Measurements from ENCODE around the gene DTD1.

Gene DTD1

DNA sequence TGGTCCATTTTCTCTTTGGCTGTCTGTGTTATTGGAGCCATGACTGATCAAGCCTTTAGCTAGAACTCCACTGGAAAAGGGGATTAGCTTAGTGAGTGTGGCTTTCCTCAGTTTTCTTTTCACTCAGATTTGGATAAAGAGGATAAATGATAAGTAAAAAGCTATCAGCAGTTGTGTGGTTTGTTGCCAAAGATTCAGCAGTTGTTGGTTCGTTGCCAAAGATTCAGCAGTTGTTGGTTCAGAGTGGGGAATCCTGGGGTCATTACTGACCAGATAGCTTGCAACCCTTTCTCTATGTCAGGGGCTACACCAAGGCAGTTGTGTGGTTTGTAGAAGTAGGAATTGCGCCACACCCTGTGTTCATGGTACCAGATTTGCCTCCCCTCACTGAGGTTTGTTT, 118.1 kb downstream of the DTD1 start:
- DNase-seq (ENCODE audit: low spot score): no peak

DNA sequence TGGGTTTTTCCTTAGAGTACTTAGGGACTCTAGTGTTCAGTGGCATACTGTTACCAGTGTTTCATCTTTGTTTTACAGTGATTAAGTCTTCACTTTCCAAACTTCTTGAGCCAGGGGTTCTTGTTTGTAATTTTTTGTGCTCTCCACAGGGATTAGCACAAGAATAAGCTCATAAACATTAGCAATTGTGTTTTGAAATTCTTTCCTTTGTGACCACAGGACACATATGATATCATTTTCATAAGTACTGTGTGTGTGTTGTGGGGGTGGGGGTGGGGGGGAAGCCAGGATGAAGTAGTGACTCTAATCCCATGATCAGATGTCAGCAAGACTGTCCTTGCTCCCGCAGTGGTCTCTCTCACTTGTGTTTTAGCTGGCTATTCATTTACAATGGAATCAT, 124.3 kb downstream of the DTD1 start:
- no peak for DNase-seq (ENCODE audit: low spot score)

DNA sequence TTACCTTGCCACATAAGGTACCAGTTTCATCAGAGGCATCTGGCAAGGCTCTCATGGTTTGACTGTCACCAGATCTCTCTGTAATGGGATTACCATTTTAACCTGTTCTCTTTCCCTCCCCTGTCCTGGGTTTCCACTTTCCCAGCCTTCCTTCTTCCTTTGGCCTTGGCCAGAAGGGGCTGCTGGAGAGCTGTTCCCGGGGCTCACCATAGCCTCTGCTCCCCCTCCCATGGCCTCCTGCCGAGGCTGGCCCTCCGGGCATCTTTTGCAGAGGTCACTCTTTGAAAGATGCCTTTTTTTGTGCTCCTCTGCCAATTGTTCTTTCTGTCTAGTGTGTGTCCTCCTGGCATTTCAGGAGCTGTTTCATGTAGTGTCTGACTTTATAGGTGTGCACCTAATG, 125.0 kb downstream of the DTD1 start:
- no peak for DNase-seq (ENCODE audit: low spot score)

DNA sequence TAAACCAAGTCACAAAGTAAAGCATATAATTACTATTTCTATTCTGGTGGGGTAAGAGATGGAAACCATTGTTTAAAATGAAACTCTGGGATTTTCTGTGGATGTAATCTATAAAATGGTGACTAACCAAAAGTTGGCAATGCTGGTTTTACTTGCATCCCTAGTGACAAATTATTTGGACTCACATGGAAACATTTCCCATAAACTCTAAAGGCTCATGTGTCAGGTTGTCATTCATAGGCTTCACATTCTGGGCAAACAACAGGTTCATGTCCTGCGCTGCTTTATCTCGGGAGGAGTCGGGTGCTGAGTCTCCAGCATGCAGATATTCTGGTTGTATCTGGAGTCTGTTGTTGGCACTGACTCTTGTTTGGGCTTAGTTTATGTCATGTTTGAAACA, 127.7 kb downstream of the DTD1 start:
- DNase-seq (ENCODE audit: low spot score): no peak

DNA sequence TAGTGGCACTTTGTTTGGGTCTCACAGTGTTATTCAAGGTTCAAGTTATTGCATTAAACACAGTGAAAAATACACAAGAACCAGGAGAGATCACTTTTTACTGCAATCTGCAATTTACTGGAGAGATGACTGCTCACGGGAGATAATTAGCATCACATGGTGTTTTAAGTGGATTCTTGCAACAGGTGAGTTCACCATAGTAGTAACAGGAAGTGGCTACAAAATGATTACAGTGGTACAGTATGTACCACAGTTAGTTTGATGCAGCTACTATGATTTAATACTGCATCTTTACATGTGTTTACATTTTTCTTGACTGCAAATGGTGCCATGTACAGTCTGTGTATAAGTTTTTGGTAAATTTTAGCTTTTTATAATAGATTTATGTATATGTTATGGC, 129.2 kb downstream of the DTD1 start:
- no peak for DNase-seq (ENCODE audit: low spot score)

DNA sequence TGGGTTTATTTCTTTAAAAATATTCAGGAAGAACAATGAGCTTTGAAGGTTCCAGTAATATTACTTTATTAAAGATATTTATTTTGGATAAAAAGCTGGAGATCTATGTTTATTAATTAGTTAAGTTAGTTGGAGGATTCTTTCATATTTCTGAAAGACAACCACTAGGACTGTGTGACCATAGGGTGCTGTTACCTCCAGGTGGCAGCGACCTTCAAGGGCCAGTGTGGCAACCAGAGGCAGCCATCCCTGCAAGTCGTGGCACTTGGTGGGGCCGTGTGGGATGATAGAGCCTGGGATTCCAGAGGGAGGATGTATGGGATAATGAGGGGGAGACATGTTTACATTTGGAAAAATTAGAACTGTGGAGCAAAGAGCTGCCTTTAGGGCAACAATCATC, 130.3 kb downstream of the DTD1 start:
- DNase-seq (ENCODE audit: low spot score): no peak

DNA sequence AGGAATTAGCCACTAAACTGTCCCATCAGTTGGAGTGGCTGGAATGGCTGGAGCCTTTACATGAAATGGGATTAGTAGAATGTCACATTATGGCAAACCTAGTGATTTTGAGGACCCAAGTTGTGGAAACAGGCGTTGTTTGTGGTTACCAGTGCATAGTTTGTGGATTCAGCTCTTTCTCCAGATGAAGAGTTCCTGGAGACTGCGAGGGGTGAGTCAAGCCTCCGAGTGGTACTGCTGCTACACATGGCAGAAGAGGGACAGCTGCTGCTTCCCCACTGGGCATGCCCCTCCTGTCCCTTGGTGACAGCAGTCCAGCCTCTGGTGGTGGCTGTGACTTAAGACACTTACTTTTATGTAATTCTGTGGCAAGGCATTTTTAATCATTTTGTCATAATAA, 131.6 kb downstream of the DTD1 start:
- DNase-seq (ENCODE audit: low spot score): no peak

DNA sequence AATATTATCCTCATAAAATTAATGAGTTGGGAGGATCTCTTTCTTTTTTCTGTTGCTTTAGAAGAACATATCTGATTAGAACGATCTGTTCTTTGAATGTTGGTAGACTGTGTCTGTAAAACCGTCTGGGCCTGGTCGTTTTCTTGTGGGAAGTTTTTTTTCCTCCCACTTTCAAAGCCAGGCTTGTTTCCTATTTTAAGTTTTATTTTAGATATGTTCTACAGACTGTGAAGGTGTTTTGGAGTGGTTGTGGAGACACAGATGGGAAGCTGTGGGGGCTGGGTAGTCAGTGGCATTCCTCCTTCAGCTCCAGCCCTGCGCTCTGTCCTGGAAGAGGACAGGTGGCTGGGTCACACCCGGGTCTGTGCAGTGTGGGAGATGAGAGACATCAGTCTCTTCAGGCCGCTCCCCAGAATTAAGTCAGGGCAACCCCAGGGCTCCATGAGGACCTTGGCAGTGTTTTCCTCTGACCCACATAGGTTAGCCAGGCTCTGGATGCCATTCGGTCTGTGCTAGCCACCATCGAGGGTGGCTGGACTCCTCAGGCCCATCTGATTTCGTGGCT, 133.8 kb downstream of the DTD1 start:
- no peak for DNase-seq (ENCODE audit: low spot score)

DNA sequence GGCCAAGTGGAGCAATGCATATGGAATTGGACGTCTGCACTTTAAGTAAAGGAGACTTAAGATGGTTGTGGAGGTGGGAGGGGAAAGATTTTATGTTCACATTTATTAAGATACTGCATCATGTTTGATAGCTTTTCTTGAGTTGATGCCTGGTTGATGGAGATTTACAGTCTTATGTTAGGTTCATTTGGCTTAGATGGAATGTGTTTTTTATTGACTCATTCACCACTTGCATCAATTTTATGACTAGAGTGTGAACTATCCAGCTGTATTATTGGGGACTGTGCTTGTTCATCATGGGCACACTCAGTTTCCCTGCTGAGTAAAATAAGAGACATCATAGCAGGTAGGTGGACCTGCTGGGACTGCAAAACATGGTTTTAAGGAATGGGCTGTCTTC, 134.5 kb downstream of the DTD1 start:
- DNase-seq (ENCODE audit: low spot score): no peak

DNA sequence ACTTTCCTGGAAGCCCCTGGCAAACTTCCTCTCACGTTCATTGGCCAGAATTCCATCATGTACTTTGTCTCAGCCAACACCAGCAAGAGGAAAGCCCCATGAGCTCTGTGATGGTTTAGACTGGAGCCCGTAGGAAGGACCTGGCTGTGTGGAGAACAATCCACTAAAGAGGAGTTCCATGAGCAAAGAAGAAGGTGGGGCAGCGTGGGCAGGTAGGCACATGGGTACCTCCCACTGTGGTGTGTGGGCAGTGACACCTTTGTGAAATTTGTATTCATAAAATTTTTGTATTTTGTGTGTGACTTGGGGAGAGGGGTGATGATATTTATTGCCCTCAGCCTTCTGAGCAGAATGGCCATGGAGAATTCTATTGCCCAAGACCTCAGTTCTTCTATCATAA, 136.2 kb downstream of the DTD1 start:
- no peak for DNase-seq (ENCODE audit: low spot score)

DNA sequence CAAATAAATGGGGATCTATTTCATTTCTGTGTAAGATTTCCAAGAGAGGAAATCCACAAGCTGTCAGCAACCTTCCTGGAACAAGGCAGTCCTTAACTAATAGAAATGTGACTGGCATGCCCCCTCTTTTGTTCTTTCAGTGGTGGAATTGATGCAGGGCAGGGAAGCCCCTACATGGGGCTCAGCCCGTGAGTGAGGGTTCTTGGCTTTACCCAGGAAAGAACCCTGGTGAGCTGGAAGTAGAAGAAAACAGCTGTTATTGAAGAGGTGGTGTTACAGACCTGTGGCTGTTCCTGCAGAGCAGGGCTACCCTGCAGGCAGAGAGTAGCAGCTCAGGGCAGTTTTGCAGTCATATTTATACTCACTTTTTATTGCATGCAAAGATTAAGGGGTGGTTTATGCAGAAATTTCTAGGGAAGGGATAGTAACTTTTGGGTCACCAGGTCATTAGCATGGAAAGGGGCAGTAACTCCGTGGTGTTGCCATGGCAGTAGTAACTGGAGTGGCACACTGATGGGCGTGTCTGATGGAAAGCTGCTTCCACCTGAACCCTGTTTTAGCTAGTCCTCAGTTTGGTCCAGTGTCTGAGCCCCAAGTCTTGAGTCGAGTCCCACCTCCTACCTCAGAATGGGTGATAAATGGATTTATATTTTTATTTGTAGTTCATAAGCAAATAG, 137.1 kb downstream of the DTD1 start:
- DNase-seq (ENCODE audit: low spot score): no peak

DNA sequence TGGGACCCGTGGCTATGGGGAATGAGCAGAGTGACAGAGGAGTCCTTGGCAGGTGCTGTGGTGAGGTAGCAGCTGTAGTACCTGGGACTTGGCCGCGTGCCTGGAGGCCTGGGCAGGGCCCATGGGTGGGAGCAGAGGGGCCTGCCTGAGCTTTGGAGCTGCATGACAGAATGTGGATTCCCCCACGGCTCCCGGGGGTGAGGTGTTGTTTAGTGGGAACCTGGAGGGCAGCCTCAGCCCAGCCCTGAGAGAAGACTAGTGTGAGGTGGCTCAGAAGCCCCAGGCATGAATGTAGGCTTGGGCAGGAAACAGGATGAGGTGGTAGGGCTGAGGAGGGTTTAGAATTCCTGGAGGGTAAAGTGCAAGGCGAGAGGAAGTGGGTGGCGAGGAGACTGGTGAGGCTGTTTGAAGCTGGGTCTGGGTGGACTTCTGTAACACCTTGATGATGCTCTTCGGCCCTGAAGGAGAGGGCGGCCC, 139.2 kb downstream of the DTD1 start:
- no peak for DNase-seq (ENCODE audit: low spot score)

DNA sequence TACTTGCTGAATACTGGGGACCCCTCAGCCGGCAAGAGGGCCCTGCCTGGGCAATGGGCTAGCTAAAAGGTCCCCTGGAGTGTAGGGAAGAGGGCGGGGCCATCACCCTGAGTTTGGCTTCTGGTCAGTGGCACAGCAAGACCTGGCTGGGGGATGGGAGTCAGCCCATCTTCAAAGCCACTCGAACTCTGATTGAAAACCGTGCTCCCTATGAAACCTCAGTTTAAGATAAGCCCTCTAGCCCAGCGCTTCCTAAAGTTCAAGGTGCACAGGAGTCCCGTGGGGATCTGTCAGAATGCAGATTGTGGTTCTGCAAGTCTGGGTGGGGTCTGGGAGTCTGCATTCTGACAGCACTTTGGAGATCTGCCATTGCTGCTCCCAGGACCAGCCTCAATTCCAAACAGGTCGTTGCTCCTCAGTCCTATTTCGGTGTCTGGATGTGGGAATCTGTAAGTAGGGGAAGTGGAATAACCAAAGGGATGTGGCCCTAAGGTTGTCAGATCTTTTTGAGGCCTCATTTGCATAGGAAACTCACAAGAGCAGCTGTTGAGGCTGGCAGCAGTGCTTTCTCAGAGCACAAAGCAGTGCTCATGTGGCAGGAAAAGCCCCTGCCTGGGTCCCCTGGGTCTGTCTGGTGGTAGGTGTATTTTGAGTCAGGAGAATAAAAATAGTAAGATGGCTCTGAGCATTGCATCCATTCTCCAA, 140.5 kb downstream of the DTD1 start:
- no peak for DNase-seq (ENCODE audit: low spot score)

DNA sequence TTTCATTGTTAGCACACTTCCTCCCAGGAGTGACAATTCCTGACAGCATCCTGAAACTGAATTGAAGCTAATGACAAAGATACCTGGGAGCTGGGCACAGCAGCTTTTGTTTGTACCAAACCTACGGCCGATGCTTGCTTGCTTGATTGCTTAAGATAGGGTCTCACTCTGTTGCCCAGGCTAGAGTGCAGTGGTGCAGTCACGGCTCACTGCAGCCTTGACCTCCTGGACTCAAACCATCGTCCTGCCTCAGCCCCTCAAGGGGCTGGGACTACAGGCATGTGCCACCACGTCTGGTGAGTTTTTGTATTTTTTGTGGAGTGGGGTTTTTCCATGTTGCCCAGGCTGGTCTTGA, 141.0 kb downstream of the DTD1 start:
- no peak for DNase-seq (ENCODE audit: low spot score)

DNA sequence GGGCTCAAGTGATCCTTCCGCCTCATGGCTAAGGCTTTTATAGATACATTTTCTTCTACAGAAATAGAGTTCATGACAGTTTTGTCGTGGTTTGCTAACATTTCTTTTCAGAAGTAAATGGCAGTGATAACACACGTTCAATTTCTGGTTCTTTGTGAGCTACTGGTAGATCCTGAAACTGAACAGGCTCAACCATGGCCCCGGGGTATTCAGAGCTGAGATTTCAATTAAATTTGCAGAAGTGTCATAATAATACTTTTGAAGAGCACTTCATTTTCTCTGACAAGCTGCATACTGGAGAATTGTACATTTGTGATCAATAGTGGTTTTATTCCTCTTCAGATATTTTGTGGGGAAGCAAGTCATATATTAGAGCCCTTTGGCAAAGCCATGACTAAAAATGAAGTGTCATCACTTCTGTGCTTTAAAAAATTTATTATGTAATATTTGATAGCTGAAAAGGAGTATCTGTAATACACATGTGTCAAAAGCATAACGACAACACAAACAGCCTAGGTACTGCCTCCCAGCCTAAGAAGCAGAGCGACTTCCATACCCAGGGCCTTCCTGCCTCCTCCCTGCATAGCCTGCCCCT, 141.5 kb downstream of the DTD1 start:
- DNase-seq (ENCODE audit: low spot score): no peak

DNA sequence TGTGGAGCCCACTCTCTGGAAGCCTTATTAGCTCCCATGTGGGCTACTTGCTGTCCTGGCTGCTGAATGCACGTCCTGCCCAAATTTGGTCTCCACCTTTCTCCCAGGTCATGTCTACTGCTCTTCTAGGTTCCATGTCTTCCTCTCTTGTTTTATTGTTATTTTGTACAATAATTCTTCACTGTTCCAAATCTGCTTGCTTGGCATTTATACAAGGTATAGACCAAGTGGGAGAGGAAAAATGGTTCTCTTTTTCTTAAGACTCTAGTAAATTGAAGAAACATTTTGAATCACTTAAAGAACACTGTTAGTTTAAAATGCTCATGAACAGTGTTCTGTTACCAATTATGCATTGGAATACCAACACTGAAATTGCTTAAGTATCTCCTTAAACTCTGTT, 144.1 kb downstream of the DTD1 start:
- DNase-seq (ENCODE audit: low spot score): no peak

DNA sequence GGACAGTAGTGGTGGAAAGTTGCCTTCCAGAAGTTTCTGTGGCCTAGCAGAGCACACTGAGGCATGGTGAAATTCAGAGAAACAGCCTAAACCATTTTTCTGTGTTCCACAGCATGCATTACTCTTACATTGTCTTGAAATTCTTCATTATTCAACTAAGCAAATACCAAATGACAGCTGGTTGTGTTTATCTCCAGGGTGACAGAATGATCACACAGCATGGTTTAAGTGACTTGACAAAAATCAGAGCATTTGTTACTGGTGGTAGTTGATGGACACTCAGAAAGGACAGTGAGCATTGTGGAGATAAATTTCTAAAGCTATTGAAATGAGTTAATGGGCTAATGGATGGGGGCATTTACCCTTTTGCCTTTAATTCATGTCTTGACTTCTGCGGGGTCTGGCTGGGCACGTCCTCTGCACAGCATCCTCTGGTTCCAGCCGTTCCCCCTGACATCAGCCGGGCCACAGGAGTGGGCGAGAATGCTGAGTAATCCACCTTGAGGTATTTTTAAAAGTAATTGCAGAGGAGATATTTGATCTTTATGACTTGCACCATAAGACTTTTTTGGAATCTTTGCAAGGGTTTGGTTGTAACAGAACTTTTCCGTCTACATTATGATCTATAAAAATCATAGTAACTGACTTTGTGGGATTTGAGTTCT, 146.8 kb downstream of the DTD1 start:
- no peak for DNase-seq (ENCODE audit: low spot score)

DNA sequence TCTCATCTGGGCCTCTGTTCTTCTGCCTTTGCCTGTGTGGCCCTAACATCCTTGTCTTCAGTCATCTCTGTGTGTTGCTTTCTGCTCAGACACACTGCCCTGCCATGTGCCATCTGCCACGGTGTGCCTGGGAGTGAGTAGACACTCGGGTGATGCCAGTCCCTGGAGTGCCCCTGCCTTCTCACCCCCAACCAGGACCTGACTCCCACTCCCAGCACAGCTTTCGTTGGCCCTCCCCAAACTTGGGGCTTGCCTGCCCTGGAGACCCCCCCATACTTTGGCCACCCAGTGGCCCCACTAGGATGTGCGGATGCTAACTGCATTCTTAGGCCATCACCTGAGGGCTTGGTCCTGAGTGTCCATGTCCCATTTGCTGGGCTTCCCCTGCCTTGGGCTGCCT, 149.3 kb downstream of the DTD1 start:
- DNase-seq (ENCODE audit: low spot score): no peak

DNA sequence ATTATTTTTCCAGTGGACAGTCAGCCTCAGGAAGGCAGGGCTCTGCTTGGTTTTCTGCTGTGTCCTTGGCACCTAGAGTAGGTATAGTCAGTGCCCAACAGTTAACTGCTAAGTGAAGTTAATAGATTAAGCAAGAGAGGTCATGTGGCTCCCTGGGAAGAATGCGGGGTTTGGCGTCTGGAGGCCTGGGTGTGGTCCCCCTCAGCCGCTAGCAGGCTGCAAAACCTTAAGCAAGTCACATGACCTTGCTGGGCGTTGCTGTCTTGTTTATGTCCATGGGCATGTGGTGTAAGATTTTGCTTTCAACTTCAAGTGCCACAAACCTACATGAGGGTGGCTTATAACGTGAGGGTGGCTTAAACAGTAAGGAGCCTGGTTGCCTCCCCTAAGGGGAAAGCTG, 150.2 kb downstream of the DTD1 start:
- no peak for DNase-seq (ENCODE audit: low spot score)

DNA sequence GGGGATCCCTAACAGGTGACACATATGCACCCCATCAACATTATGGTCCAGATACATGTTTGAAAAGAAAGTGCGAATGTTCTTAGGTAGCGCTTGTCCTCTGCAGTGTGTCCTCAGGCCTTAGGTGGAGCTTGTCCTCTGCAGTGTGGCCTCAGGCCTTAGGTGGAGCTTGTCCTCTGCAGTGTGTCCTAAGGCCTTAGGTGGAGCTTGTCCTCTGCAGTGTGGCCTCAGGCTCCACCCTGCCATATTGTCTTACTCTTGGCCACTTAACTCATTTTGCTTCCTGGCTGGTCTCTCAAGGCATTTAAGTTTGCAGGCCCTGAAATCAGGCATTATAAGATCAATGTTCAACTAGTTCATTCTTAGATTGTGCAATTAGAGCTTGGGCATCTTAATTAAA, 151.0 kb downstream of the DTD1 start:
- DNase-seq (ENCODE audit: low spot score): no peak

DNA sequence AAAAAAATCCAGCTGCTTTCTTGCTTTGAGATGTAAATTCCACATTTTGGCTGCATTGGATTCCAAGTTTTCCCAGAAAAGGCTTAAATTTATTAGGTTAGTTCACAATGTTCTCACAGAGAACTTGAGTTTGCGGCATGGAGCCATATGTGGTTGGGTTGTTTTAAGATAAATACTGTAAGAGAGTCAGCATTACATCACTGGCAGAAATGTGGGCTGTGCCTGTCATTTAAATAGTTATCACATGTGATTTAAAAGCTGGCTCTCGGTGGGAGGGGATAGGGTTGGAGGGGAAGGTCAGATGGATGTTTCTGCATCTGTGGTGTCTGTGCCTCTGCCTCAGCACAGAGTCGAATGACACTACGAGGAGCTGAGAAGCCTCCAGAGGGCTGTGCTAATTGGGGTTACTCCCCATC, 151.9 kb downstream of the DTD1 start:
- DNase-seq (ENCODE audit: low spot score): no peak

DNA sequence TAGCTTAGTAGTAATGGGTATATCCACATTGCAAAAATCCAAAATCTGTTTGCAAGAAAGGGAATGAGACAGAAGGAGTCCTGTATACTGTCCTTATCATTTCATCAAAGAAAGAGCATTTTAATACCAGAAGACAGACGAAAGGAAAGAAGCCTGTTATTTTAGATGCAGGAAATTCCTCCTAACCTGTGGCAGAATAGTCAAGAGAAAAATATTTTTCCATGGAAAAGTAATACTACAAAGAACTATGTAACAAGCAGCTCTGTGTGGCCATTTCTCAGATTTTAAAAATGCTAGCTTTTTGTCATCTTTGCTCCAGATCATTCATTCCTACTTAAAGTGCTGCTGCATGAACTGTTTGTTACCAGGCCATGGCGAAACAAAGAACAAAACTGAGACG, 152.9 kb downstream of the DTD1 start:
- no peak for DNase-seq (ENCODE audit: low spot score)

DNA sequence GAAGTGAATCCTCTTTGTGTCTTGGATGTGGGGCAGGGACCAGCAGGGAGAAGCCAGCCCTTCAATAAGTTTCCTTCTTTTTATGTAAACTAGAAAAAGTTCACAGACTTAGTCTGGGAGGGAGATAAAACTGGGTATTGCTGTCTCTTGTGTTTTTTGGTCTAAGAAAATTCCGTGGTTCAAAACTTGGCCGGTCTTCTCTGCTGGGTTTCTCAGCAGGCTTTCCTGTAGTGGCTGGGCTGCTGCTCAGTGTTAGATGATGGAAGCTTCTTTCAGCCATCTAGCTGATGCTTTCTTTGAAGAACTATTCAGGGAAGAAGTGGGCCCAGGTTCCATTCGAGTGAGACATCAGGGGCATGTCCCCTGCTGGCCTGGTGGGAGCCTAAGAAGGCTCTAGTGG, 155.0 kb downstream of the DTD1 start:
- no peak for DNase-seq (ENCODE audit: low spot score)

Data from activated CD4-positive, alpha-beta T cell treated with anti-CD3 and anti-CD28 coated beads, Interleukin-2, Interleukin-4, amounts not matched to agents 100 ng/mL and 50 ng/mL, durations not matched to agents 16 hours and 8 hours (primary cell).